Smooth muscle cell of trachea (primary cell): Measurements from ENCODE around the gene PALB2. TPM values are rescaled to one million over a fixed set of nuclear protein-coding genes. Genes with fewer than 3 reads are reported as not detected.

Experiments used
- total RNA-seq: library from RNA; depleted of rRNA; stranded (reverse); fragments of >200 nt; gene quantifications from 2 replicates; pipeline ENCODE4 v1.2.1, GENCODE V29; 2014

Gene PALB2
- total RNA-seq, result 7.0 and 8.4 TPM in 2 replicates

GRCh38 chr16:23640931-23641765, at the start of gene PALB2, which contains the start of gene DCTN5:
PALB2 (minus strand) TSS chr16:23641310; CDS start chr16:23641157, 153 bp downstream.
DCTN5 (plus strand) TSS chr16:23641466; CDS start chr16:23641543, 77 bp downstream.

GRCh38 chr16:23678430-23679273, 37.5 kb upstream of the PALB2 start, which contains the start of gene PLK1:
PLK1 (plus strand) TSS chr16:23678889; CDS start chr16:23678933, 44 bp downstream.

GRCh38 chr16:23595951-23596720, 45.0 kb downstream of the PALB2 start, which contains the start of gene NDUFAB1:
NDUFAB1 (minus strand) TSS chr16:23596316; CDS start chr16:23596290, 26 bp downstream.

GRCh38 chr16:23556881-23557778, 84.0 kb downstream of the PALB2 start, which contains the start of the genes EARS2 and UBFD1:
EARS2 (minus strand) TSS chr16:23557350; CDS start chr16:23557343, 7 bp downstream.
UBFD1 (plus strand) TSS chr16:23557727; CDS start chr16:23557743, 16 bp downstream.

Other genes with a start within 250 kb of the PALB2 start
- 18.5 and 26.9 TPM in 2 replicates for gene COG7, start 188.1 kb downstream of the PALB2 start, total RNA-seq
- gene GGA2, start 130.8 kb downstream of the PALB2 start, total RNA-seq, result 38.4 and 39.0 TPM in 2 replicates
- gene EARS2, start 84.0 kb downstream of the PALB2 start, total RNA-seq, result 38.3 and 48.5 TPM in 2 replicates
- gene UBFD1, start 83.6 kb downstream of the PALB2 start, total RNA-seq, result 71.0 and 152 TPM in 2 replicates
- 32.3 and 71.6 TPM in 2 replicates for gene NDUFAB1, start 45.0 kb downstream of the PALB2 start, total RNA-seq
- 50.3 and 99.3 TPM in 2 replicates for gene DCTN5, start 156 bp upstream of the PALB2 start, total RNA-seq
- 4.6 and 27.1 TPM in 2 replicates for gene PLK1, start 37.6 kb upstream of the PALB2 start, total RNA-seq
- gene ERN2, start 71.9 kb upstream of the PALB2 start, total RNA-seq, result 0.15 and 0.33 TPM in 2 replicates
- gene CHP2, start 113.7 kb upstream of the PALB2 start, total RNA-seq, result not detected in 2 replicates
- under 0.01 TPM in 1 of 2 replicates, not detected in the other for gene PRKCB, start 194.7 kb upstream of the PALB2 start, total RNA-seq